Ishikawa (cell line): ENCODE measurements around the gene DNAAF2.

Source experiments
- CEBPB ChIP-seq: IDR thresholded peaks from 2 replicates; pipeline ENCODE4 v1.6.1; 2012
- CREB1 ChIP-seq: IDR thresholded peaks from 2 replicates; pipeline ENCODE4 v1.6.1; 2012; ENCODE audit warnings: low read depth
- EGR1 ChIP-seq: IDR thresholded peaks from 2 replicates; pipeline ENCODE4 v1.6.1; 2012
- EP300 ChIP-seq: IDR thresholded peaks from 2 replicates; pipeline ENCODE4 v1.6.1; 2012; ENCODE audit warnings: borderline replicate concordance
- FOXM1 ChIP-seq: IDR thresholded peaks from 2 replicates; pipeline ENCODE4 v1.6.1; 2012; ENCODE audit warnings: low read depth, borderline replicate concordance
- RAD21 ChIP-seq: IDR thresholded peaks from 2 replicates; pipeline ENCODE4 v1.6.1; 2012; ENCODE audit warnings: low read depth
- TAF1 ChIP-seq: IDR thresholded peaks from 2 replicates; pipeline ENCODE4 v1.6.1; 2012; ENCODE audit warnings: low read depth, mild to moderate bottlenecking
- TCF12 ChIP-seq: IDR thresholded peaks from 2 replicates; pipeline ENCODE4 v1.6.1; 2012; ENCODE audit warnings: low read depth
- TEAD4 ChIP-seq: IDR thresholded peaks from 2 replicates; pipeline ENCODE4 v1.6.1; 2012
- YY1 ChIP-seq: IDR thresholded peaks from 2 replicates; pipeline ENCODE4 v1.6.1; 2012; ENCODE audit warnings: low read depth
- ZBTB7A ChIP-seq: IDR thresholded peaks from 2 replicates; pipeline ENCODE4 v1.6.1; 2012; ENCODE audit warnings: low read depth
- TF ChIP-seq, protein P1 (sequence below): IDR thresholded peaks from 2 replicates; pipeline ENCODE4 v1.6.1; 2012
- TF ChIP-seq, protein P2 (sequence below): IDR thresholded peaks from 2 replicates; pipeline ENCODE4 v1.6.1; 2012; ENCODE audit warnings: low read depth, mild to moderate bottlenecking
- TF ChIP-seq, protein P3 (sequence below): IDR thresholded peaks from 2 replicates; pipeline ENCODE4 v1.6.1; 2012

DNA sequence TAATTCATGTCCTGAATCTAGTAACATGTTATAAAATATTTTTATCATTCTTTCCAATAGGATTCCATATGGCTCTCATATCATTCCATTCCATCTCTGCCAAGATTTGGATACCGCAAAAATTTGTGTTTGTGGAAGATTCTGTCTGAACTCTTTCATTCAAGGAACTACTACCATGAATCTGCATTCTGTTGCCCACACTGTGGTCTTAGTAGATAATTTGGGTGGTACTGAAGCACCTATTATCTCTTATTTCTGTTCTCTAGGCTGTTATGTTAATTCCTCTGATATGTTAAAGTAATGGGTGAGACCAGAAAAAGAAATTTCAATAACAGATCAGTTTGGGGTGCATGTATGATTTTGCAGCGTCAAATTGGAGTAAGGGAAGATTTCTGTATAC is 20.8 kb downstream of the DNAAF2 start:
- TF ChIP-seq RAD21 (no peak), TAF1 (no peak), FOXM1 (no peak), CEBPB (no peak), YY1 (no peak), EP300 (no peak), ZBTB7A (no peak), TEAD4 (no peak), EGR1 (no peak), TCF12 (no peak), CREB1 (no peak)
- TF ChIP-seq, protein P1, sequence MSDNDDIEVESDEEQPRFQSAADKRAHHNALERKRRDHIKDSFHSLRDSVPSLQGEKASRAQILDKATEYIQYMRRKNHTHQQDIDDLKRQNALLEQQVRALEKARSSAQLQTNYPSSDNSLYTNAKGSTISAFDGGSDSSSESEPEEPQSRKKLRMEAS = no peak
- TF ChIP-seq, protein P2, sequence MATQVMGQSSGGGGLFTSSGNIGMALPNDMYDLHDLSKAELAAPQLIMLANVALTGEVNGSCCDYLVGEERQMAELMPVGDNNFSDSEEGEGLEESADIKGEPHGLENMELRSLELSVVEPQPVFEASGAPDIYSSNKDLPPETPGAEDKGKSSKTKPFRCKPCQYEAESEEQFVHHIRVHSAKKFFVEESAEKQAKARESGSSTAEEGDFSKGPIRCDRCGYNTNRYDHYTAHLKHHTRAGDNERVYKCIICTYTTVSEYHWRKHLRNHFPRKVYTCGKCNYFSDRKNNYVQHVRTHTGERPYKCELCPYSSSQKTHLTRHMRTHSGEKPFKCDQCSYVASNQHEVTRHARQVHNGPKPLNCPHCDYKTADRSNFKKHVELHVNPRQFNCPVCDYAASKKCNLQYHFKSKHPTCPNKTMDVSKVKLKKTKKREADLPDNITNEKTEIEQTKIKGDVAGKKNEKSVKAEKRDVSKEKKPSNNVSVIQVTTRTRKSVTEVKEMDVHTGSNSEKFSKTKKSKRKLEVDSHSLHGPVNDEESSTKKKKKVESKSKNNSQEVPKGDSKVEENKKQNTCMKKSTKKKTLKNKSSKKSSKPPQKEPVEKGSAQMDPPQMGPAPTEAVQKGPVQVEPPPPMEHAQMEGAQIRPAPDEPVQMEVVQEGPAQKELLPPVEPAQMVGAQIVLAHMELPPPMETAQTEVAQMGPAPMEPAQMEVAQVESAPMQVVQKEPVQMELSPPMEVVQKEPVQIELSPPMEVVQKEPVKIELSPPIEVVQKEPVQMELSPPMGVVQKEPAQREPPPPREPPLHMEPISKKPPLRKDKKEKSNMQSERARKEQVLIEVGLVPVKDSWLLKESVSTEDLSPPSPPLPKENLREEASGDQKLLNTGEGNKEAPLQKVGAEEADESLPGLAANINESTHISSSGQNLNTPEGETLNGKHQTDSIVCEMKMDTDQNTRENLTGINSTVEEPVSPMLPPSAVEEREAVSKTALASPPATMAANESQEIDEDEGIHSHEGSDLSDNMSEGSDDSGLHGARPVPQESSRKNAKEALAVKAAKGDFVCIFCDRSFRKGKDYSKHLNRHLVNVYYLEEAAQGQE = no peak
- TF ChIP-seq, protein P3, sequence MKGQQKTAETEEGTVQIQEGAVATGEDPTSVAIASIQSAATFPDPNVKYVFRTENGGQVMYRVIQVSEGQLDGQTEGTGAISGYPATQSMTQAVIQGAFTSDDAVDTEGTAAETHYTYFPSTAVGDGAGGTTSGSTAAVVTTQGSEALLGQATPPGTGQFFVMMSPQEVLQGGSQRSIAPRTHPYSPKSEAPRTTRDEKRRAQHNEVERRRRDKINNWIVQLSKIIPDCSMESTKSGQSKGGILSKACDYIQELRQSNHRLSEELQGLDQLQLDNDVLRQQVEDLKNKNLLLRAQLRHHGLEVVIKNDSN = no peak
